22Rv1 (cell line): ENCODE data around the gene SRGAP1.
A peak's percentile ranks its signal among the peaks of the same experiment; 100 is the strongest.

Source experiments
- H3K27ac ChIP-seq: fragments of 450-650 bp; 2 replicates; pipeline ENCODE4 v1.5.1; 2017
- CTCF ChIP-seq: fragments of 450-650 bp; IDR thresholded peaks from 2 replicates; pipeline ENCODE4 v1.5.1; 2017; ENCODE audit warnings: mild to moderate bottlenecking
- ZFX ChIP-seq: fragments of 450-650 bp; IDR thresholded peaks from 2 replicates; pipeline ENCODE4 v1.6.1; 2017; ENCODE audit warnings: antibody characterized with exemption, borderline replicate concordance

The SRGAP1 gene

GRCh38 chr12:63895841-63896240, 51.3 kb downstream of the SRGAP1 start:
- H3K27ac ChIP-seq = no peak overlapping the region
- TF ChIP-seq ZFX (no peak), CTCF (no peak)

- no peak overlapping the region for H3K27ac ChIP-seq
- TF ChIP-seq ZFX = no peak
- no peak for TF ChIP-seq CTCF
Observed at GRCh38 chr12:63897931-63898330, 53.4 kb downstream of the SRGAP1 start.

- 0 out of 2 replicates have a peak overlapping the region, but pooled peaks have one; percentile 1 for H3K27ac ChIP-seq
- TF ChIP-seq ZFX (no peak), CTCF (no peak)
Observed at GRCh38 chr12:63898764-63899337, 54.4 kb downstream of the SRGAP1 start.

DNA sequence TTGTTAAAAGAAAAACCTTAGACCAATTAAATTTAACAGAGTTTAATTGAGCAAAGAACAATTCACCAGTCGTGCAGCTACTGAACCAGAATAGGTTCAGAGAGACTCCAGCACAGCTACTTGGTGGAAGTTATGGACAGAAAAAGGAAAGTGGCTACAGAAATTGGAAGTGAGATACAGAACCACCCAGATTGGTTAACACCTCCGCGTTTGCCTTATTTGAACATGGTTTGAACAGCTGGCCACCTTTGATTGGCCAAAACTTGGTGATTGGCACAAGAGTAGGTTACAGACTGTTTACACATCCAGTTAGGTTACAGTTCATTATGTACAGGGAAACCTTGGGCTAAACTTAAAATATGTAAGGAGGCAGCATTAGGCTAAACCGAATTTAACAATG, 54.9 kb downstream of the SRGAP1 start:
- TF ChIP-seq ZFX (no peak), CTCF (no peak)
- 0 out of 2 replicates have a peak overlapping the region, but pooled peaks have one; percentile 1 for H3K27ac ChIP-seq

- TF ChIP-seq CTCF = no peak
- TF ChIP-seq ZFX = no peak
- H3K27ac ChIP-seq = no peak overlapping the region
Observed at GRCh38 chr12:63900922-63901793, 56.7 kb downstream of the SRGAP1 start.

- TF ChIP-seq CTCF (no peak), ZFX (no peak)
- H3K27ac ChIP-seq = no peak overlapping the region
Observed at GRCh38 chr12:63904653-63905052, 60.2 kb downstream of the SRGAP1 start.

DNA sequence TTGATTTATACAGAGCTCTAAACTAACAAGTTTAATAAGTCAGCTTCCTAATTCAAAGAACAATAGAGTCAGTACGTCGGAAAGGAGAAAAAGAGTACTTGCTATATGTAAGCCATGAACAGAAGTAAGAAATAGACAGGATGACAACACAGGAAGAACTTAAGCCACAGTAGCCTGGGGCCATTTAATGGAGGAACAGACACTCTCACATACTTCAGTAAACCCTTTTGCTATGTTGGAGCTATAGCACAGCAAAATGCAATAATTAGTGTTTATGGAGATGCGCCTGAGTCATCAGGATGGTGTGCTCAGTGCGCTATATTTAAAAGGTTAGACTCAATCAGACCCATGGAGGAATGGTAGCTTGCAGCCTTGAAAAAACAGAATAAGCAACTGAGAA, 61.0 kb downstream of the SRGAP1 start:
- no peak overlapping the region for H3K27ac ChIP-seq

More for the DNA sequence above, 61.0 kb downstream of the SRGAP1 start:
- no peak for TF ChIP-seq ZFX
- no peak for TF ChIP-seq CTCF
